NCI-H774 (cell line): ENCODE results near the gene TP53TG5.
"Not testable (repeated sequence)": the region's sequence is repeated elsewhere in the genome, so short reads cannot be mapped to it uniquely, and the experiment has no call there.

Source experiments
- DNase-seq: peaks from one replicate; lab custom pipeline; 2025; lab: John Stamatoyannopoulos, UW

Gene TP53TG5

GRCh38 chr20:45366192-45366591, 11.9 kb downstream of the TP53TG5 start:
- DNase-seq: no peak

- no peak for DNase-seq
These were observed 12.6 kb downstream of the TP53TG5 start for GRCh38 chr20:45365444-45365970.

GRCh38 chr20:45363611-45364492, 14.3 kb downstream of the TP53TG5 start:
- no peak for DNase-seq

- peak; percentile 96 for DNase-seq
These were observed 15.1 kb downstream of the TP53TG5 start, which contains the start of gene SYS1 for GRCh38 chr20:45362804-45363610. Gene SYS1 (plus strand): TSS chr20:45363156. CDS start chr20:45363532, 376 bp downstream.

GRCh38 chr20:45361793-45362192, 16.3 kb downstream of the TP53TG5 start:
- no peak for DNase-seq

- no peak for DNase-seq
These were observed 18.5 kb downstream of the TP53TG5 start for GRCh38 chr20:45359406-45360148.

GRCh38 chr20:45359069-45359405, 19.1 kb downstream of the TP53TG5 start:
- DNase-seq: no peak

- peak; percentile 6 for DNase-seq
These were observed 19.6 kb downstream of the TP53TG5 start for GRCh38 chr20:45358282-45359068.

- DNase-seq: no peak
These were observed 22.7 kb downstream of the TP53TG5 start for GRCh38 chr20:45355209-45356084.

- no peak for DNase-seq
These were observed 23.5 kb downstream of the TP53TG5 start for GRCh38 chr20:45354423-45355208.

GRCh38 chr20:45353746-45354145, 24.4 kb downstream of the TP53TG5 start:
- DNase-seq: no peak

- no peak for DNase-seq
These were observed 25.4 kb downstream of the TP53TG5 start for GRCh38 chr20:45352729-45353128.

GRCh38 chr20:45350795-45351194, 27.3 kb downstream of the TP53TG5 start:
- DNase-seq: not testable (repeated sequence)

- no peak for DNase-seq
These were observed 27.9 kb downstream of the TP53TG5 start for GRCh38 chr20:45350217-45350616.

GRCh38 chr20:45347936-45348778, 30.0 kb downstream of the TP53TG5 start, which contains the start of gene SDC4:
Gene SDC4 (minus strand): TSS chr20:45348424. CDS start chr20:45348384, 40 bp downstream.
- DNase-seq: peak; percentile 31

- no peak for DNase-seq
These were observed 30.7 kb downstream of the TP53TG5 start for GRCh38 chr20:45347297-45347935.

- no peak for DNase-seq
These were observed 31.3 kb downstream of the TP53TG5 start for GRCh38 chr20:45346851-45347250.

- no peak for DNase-seq
These were observed 31.8 kb downstream of the TP53TG5 start for GRCh38 chr20:45346291-45346718.
